GM23248 (cell line): ENCODE results near the gene KHDC4. TPM values are rescaled to one million over a fixed set of nuclear protein-coding genes. Genes with fewer than 3 reads are reported as not detected.
"Not testable (repeated sequence)": the region's sequence is repeated elsewhere in the genome, so short reads cannot be mapped to it uniquely, and the experiment has no call there.

Source experiments
- DNase-seq: peaks from one replicate; pipeline ENCODE4 v3.0.0-alpha.2; 2015
- H2AFZ ChIP-seq: fragments of 200-600 bp; sonication (generic); 2 replicates; pipeline ENCODE4 v1.6.1; 2016; ENCODE audit warnings: antibody characterized with exemption
- H3F3A ChIP-seq: fragments of 200-600 bp; sonication (generic); 2 replicates; pipeline ENCODE4 v1.6.1; 2016; ENCODE audit warnings: mild to moderate bottlenecking, antibody characterized with exemption, mixed run types; ENCODE audit not compliant: insufficient read depth
- H3K27ac ChIP-seq: fragments of 200-600 bp; sonication (generic); 2 replicates; pipeline ENCODE4 v1.5.1; 2016; ENCODE audit warnings: mild to moderate bottlenecking
- H3K27me3 ChIP-seq: fragments of 200-600 bp; sonication (generic); replicated peaks from 2 replicates; pipeline ENCODE4 v1.6.1; 2016; ENCODE audit warnings: mild to moderate bottlenecking; ENCODE audit not compliant: insufficient read depth
- H3K36me3 ChIP-seq: fragments of 200-600 bp; sonication (generic); 2 replicates; pipeline ENCODE4 v1.6.1; 2016; ENCODE audit warnings: low read depth, mild to moderate bottlenecking
- H3K4me1 ChIP-seq: fragments of 200-600 bp; sonication (generic); 2 replicates; pipeline ENCODE4 v1.6.1; 2016; ENCODE audit warnings: mild to moderate bottlenecking; ENCODE audit not compliant: insufficient read depth
- H3K4me2 ChIP-seq: fragments of 200-600 bp; sonication (generic); one replicate; pipeline ENCODE4 v1.6.1; 2016; ENCODE audit warnings: mild to moderate bottlenecking; ENCODE audit not compliant: unreplicated experiment
- H3K4me3 ChIP-seq: fragments of 200-600 bp; sonication (generic); 2 replicates; pipeline ENCODE4 v1.5.1; 2016; ENCODE audit warnings: mild to moderate bottlenecking
- H3K79me2 ChIP-seq: fragments of 200-600 bp; sonication (generic); 2 replicates; pipeline ENCODE4 v1.6.1; 2016; ENCODE audit warnings: mild to moderate bottlenecking; ENCODE audit not compliant: insufficient read depth
- H3K9ac ChIP-seq: fragments of 200-600 bp; sonication (generic); 2 replicates; pipeline ENCODE4 v1.6.1; 2016; ENCODE audit warnings: mild to moderate bottlenecking
- H3K9me2 ChIP-seq: fragments of 200-600 bp; sonication (generic); 2 replicates; pipeline ENCODE4 v1.6.1; 2016; ENCODE audit warnings: mixed run types, mild to moderate bottlenecking, moderate library complexity; ENCODE audit not compliant: insufficient read depth
- H3K9me3 ChIP-seq: fragments of 200-600 bp; sonication (generic); one replicate; pipeline ENCODE4 v1.6.1; 2017; ENCODE audit warnings: low read depth
- H4K20me1 ChIP-seq: fragments of 200-600 bp; sonication (generic); 2 replicates; pipeline ENCODE4 v1.6.0; 2016; ENCODE audit not compliant: insufficient read depth
- EZH2 ChIP-seq: fragments of 200-600 bp; sonication (generic); IDR thresholded peaks from 2 replicates; pipeline ENCODE4 v1.6.1; 2018; ENCODE audit warnings: antibody characterized with exemption, mild to moderate bottlenecking; ENCODE audit not compliant: insufficient read depth, poor library complexity, severe bottlenecking
- EZH2phosphoT487 ChIP-seq: fragments of 200-600 bp; sonication (generic); IDR thresholded peaks from 2 replicates; pipeline ENCODE4 v1.6.1; 2018; ENCODE audit warnings: antibody characterized with exemption, moderate library complexity, mild to moderate bottlenecking, low read depth; ENCODE audit not compliant: insufficient read depth
- WGBS, 2 experiments: methylation state at CpG; one replicate each; pipeline ENCODE4 v1.1.6; 2015 to 2017; ENCODE audit warnings: low lambda C conversion rate in 2 of 2, low coverage in 1 of 2; ENCODE audit errors: missing lambda C conversion rate in 2 of 2; 5-methylcytosine and 5-hydroxymethylcytosine counted together
- in situ Hi-C: fragments of 300-500 bp; cut with MboI; formaldehyde crosslinking; loops from 2 replicates; pipeline ENCODE4 v1.15.0; 2020
- polyA plus RNA-seq: library from polyadenylated mRNA; unstranded; fragments of >200 nt; fragmentation: Nextera tagmentation; extraction: Ambion mirVana; gene quantifications from 2 replicates; pipeline ENCODE4 v1.2.1, GENCODE V29; 2016
- total RNA-seq: library from RNA; depleted of rRNA; stranded (reverse); fragments of >200 nt; shearing (Covaris generic); gene quantifications from 2 replicates; pipeline ENCODE4 v1.2.3, GENCODE V29; 2014

KHDC4 gene
- total and polyA plus RNA-seq, 2 experiments from 2014 or later = 24.2 to 27.8 TPM

DNA sequence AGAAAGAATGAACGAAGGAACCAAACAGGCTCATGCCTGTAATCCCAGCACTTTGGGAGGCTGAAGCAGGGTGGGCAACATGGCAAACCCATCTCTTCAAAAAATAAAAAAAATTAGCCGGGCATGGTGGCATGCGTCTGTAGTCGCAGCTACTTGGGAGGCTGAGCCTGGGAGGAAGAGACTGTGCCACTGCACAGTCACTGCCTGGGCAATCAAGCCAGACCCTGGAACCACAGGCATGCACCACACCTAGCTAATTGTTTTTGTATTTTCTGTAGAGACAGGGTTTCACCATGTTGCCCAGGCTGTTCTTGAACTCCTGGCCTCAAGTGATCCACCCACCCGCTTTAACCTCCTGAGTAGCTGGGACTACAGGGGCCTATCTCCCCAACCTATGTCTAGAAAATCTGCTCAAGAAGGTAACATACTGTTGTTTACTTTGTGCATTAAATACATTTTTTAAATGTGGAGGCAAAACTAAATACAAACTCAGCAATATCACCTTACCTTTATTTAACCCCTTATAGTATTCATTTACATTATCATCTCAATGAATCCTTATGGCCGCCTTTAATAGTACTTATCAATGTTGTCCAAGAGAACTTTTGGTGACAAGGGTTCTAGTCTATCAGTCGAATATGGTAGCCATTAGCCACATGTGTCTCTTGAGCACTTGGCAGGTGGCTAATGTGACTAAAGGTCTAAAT, 2.7 kb downstream of the KHDC4 start:
- peak overlapping the region; percentile 79 for H3K4me3 ChIP-seq
- H3K27me3 ChIP-seq = no peaks in the 10 kb centered on the region
- peaks cover 77% of the 10 kb centered on the region for H3K79me2 ChIP-seq
- in situ Hi-C loops = no loop called here
- peak; percentile 56 for DNase-seq
- peaks cover 26% of the 10 kb centered on the region for H3F3A ChIP-seq
- peak overlapping the region; percentile 90 for H3K4me2 ChIP-seq
- TF ChIP-seq EZH2phosphoT487 (no peak), EZH2 (no peak)
- H4K20me1 ChIP-seq = no peaks in the 10 kb centered on the region
- peaks cover 58% of the 10 kb centered on the region for H3K36me3 ChIP-seq
- H3K9ac ChIP-seq = peak overlapping the region; percentile 92
- no peaks in the 10 kb centered on the region for H3K9me2 ChIP-seq
- no peaks in the 10 kb centered on the region for H3K9me3 ChIP-seq
- H3K4me1 ChIP-seq = peaks cover 42% of the 10 kb centered on the region
- 58 to 61% methylated on average over 7 of the region's 7 CpGs for WGBS, 2 experiments
- H2AFZ ChIP-seq = no peak overlapping the region
- H3K27ac ChIP-seq = peak overlapping the region; percentile 48

DNA sequence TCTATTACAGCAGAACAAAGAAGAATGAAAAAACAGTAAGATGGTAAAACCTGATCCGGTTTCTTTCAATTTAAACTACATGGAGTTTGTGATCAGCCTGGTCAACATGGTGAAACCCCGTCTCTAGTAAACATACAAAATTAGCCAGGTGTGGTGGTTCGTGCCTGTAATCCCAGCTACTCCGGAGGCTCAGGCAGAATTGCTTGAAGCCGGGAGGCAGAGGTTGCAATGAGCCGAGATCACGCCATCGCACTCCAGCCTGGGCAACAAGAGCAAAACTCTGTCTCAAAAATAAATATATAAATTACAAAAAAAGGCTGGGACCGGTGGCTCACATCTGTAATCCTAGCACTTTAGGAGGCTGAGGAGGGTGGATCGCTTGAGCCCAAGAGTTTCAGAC, 3.5 kb downstream of the KHDC4 start:
- H3K27ac ChIP-seq = peak overlapping the region; percentile 48
- H3K9me2 ChIP-seq, DNase-seq, H4K20me1 ChIP-seq, H3K9me3 ChIP-seq, H3K27me3 ChIP-seq, H2AFZ ChIP-seq, in situ Hi-C loops: not testable (repeated sequence)
- 76 to 78% methylated on average over 10 of the region's 10 CpGs for WGBS, 2 experiments
- H3K4me1 ChIP-seq = peaks cover 42% of the 10 kb centered on the region
- H3K79me2 ChIP-seq = peaks cover 84% of the 10 kb centered on the region
- H3K4me3 ChIP-seq = peak overlapping the region; percentile 79
- H3F3A ChIP-seq = peaks cover 24% of the 10 kb centered on the region
- H3K4me2 ChIP-seq = peak overlapping the region; percentile 90
- H3K36me3 ChIP-seq = peaks cover 64% of the 10 kb centered on the region
- peak overlapping the region; percentile 92 for H3K9ac ChIP-seq

DNA sequence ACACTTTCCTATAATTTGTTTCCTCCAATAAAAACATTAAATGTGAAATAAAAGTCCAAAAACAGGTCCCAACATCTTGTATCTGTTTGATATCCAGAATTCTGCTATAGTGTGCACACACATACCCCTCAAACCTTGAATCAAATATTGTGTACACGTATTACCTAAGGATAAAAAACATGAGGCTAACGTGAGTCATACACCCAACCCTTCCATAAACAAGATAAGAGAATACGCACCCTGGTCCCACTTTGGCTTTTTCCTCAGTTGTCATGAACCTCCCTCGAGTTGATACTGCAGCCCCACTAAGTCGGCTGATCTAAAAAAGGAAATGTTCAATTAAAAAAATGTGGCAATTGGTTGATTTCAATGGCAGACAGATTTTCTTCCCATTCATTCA, 5.2 kb downstream of the KHDC4 start:
- no peaks in the 10 kb centered on the region for H3K9me2 ChIP-seq
- H3K27me3 ChIP-seq = no peaks in the 10 kb centered on the region
- no peak overlapping the region for H2AFZ ChIP-seq
- H3K4me3 ChIP-seq = no peak overlapping the region
- no peak for DNase-seq
- no peaks in the 10 kb centered on the region for H4K20me1 ChIP-seq
- peaks cover 38% of the 10 kb centered on the region for H3K4me1 ChIP-seq
- TF ChIP-seq EZH2phosphoT487 (no peak), EZH2 (no peak)
- H3K79me2 ChIP-seq = peaks cover 98% of the 10 kb centered on the region
- WGBS, 2 experiments = 65 to 67% methylated on average over 5 of the region's 5 CpGs
- no peaks in the 10 kb centered on the region for H3K9me3 ChIP-seq
- H3K27ac ChIP-seq = no peak overlapping the region
- H3K4me2 ChIP-seq = no peak overlapping the region
- H3F3A ChIP-seq = peaks cover 30% of the 10 kb centered on the region
- peaks cover 79% of the 10 kb centered on the region for H3K36me3 ChIP-seq
- H3K9ac ChIP-seq = no peak overlapping the region
- in situ Hi-C loops = no loop called here

DNA sequence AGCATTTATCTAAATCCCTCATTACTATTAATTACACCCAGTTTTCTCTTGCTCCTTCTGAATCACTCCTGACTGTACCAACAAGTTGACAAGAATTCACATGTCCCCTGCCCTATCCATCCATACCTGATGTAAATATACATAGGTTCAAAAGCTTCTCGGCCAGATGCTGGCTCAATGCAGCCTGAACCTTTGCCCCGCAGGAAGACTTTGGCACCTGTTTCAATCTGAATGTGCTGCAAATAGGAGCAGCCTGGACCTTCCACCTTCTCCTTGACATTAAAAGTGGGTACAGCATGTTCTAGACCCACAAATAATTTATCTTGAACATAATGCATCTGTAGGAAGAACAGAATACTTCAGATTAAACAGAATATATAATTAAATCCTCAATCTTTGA, 8.7 kb downstream of the KHDC4 start:
- H3K36me3 ChIP-seq = peaks cover 90% of the 10 kb centered on the region
- in situ Hi-C loops = no loop called here
- peaks cover 8% of the 10 kb centered on the region for H3K4me1 ChIP-seq
- no peaks in the 10 kb centered on the region for H3K27me3 ChIP-seq
- DNase-seq = no peak
- H3K9ac ChIP-seq = no peak overlapping the region
- no peak overlapping the region for H3K27ac ChIP-seq
- no peaks in the 10 kb centered on the region for H3K9me2 ChIP-seq
- H2AFZ ChIP-seq = no peak overlapping the region
- WGBS, 2 experiments = 98 to 100% methylated on average over 2 of the region's 2 CpGs
- no peak overlapping the region for H3K4me3 ChIP-seq
- TF ChIP-seq EZH2phosphoT487 (no peak), EZH2 (no peak)
- H3K4me2 ChIP-seq = no peak overlapping the region
- H4K20me1 ChIP-seq = no peaks in the 10 kb centered on the region
- no peaks in the 10 kb centered on the region for H3K9me3 ChIP-seq
- H3F3A ChIP-seq = peaks cover 38% of the 10 kb centered on the region
- peaks cover 94% of the 10 kb centered on the region for H3K79me2 ChIP-seq
